DMS114 treated with DMSO at 0.1 percent for 48 hours (cell line): Measurements from ENCODE around the gene SCN8A.
A peak's percentile ranks its signal among the peaks of the same experiment; 100 is the strongest.
"Not testable (repeated sequence)": the region's sequence is repeated elsewhere in the genome, so short reads cannot be mapped to it uniquely, and the experiment has no call there.

Experiments used
- DNase-seq: peaks from one replicate; lab custom pipeline; 2025; ENCODE audit not compliant: unreplicated experiment; lab: John Stamatoyannopoulos, UW

The SCN8A gene

DNA sequence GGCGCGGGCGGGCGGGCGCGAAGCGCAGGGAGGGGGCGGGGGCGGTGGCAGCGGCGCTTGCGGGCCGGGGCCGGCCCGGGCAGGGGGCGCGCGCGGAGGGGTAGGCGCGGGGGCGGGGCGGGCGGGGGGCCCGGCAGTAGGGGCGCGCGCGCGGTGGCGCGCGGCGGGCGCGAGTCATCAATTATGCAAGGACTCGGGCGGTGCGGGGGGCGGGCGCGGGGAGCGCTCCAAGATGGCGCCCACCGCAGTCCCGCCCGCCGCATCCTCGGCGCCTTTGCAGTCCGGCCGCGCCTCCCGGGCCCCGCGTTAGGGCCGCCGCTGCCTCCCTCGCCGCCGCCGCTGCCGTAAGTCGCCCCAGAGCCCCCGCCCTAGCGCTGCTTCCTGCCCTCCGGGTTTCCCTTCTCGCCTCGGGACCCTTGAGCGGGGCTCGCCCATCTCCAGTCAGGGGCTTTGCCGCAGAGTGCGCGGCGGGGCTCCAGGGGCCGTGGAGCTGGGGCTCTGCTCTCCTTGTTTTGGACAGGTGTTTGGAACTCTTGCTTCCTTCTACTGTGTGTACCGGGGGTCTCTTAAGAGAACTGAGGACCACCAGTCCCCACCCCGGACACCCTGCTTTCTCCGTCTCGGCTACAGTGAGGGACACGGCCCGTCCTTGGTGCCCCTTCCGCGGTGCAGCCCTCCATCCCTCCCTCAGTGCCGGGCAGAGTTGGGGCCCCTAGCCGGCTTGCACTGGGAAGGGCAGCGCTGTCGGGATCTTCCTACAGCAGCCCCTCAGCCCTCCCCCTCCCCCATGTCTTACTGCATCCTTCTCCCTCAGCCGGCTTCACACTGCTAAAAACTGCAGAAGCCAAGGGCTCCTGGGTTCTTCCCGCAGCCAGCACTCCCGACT, at the start of gene SCN8A:
TSS of gene SCN8A (plus strand) at position 218 of the 886 bp plus-strand sequence. CDS start 71,585 bp downstream, outside the sequence.
- DNase-seq: peak; percentile 60

DNA sequence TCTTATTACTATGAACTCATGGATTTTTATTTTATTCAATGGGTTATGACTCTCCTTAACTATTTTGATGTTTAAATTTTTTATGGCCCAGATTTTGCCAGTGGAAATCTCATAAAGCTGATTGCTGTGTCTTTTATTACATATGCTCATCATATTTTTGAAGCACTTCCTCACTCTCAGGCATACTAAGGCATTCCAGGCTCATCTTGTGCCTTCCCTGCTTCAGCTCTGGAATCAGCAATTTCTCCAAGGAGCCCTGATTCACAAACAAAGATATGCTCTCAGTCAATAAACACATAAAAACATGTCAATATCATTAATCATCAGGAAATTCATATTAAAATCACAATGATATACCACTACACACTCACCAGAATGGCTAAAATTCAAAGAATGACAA, 44.9 kb upstream of the SCN8A start:
- no peak for DNase-seq

DNA sequence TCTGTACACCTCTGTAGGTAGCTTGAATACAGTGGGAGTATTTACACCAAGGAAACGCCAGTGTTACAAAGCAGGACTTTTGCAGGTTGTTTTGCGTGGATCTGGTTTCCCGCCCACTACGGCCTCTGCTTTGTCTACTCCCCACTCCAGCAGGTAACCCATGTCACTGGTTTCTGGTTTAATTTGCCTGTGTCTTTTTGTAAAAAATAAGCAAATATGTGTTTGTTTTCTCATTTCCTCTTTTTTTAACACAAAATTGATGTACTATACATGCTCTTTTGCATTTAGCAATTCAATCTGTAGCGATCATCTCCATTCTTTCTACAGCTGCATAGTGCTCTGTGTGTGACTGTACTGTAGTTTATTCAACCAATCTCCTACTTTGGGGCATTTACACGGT, 43.4 kb upstream of the SCN8A start:
- no peak for DNase-seq

DNA sequence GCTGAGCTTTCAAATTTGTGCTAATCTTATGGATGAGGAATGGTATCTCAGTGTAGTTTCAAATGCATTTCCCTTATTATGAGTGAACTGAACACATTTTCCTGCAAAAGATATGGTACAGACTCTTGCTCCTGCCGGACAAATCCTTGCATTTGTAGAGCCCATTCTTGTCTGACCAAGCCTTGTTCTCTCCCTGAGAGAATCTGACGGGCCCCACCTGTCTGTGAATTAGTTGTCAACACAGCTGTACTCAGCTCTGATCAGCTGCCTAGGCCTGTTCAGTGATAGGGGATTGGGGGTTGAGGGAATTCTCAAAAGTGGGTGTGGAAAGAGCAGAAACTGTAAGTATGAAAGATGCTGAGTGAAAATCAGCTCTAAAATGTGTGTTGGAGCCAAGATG, 42.8 kb upstream of the SCN8A start:
- DNase-seq: no peak

DNA sequence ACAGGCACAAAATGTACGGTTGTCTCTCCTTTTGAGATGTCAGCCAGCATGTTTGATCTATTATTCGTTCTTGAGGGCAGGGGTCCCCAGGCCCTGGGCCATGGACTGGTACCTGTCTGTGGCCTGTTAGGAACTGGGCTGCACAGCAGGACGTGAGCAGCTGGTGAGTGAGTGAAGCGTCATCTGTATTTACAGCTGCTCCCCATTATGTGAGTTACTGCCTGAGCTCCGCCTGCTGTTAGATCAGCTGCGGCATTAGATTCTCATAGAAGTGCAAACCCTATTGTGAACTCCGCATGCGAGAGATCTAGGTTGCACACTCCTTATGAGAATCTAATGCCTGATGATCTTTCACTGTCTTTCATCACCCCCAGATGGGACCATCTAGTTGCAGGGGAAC, 41.4 kb upstream of the SCN8A start:
- DNase-seq: no peak

DNA sequence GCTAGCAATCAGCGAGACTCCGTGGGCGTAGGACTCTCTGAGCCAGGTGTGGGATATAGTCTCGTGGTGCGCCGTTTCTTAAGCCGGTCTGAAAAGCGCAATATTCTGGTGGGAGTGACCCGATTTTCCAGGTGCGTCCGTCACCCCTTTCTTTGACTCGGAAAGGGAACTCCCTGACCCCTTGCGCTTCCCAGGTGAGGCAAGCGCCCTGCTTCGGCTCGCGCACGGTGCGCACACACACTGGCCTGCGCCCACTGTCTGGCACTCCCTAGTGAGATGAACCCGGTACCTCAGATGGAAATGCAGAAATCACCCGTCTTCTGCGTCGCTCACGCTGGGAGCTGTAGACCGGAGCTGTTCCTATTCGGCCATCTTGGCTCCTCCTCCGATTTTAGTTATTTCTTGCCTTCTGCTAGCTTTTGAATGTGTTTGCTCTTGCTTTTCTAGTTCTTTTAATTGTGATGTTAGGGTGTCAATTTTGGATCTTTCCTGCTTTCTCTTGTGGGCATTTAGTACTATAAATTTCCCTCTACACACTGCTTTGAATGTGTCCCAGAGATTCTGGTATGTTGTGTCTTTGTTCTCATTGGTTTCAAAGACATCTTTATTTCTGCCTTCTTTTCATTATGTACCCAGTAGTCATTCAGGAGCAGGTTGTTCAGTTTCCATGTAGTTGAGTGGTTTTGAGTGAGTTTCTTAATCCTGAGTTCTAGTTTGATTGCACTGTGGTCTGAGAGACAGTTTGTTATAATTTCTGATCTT, 22.6 kb upstream of the SCN8A start:
- DNase-seq: not testable (repeated sequence)

DNA sequence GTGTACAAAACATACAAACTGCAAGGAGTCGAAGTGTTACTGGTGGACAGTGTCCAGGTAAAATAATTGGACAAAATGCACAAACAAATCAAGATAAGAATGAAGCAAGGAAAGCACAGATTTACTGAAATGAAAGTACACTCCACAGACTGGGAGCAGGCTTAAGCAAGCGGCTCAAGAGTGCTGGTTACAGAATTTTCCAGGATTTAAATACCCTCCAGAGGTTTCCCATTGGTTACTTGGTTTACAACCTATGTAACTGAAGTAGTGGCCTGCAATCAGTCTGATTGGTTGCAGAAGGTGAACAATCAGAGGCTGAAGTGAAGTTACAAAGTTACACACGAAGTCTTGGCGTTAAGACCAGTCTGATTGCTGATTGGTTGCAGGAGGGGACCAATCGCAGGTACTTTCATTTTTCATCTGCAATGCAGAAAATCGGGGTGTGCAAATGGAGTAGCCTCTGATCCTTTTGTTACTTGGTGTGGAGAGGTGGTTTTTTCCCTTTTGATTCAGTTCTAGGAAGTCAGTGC, 11.6 kb upstream of the SCN8A start:
- no peak for DNase-seq

DNA sequence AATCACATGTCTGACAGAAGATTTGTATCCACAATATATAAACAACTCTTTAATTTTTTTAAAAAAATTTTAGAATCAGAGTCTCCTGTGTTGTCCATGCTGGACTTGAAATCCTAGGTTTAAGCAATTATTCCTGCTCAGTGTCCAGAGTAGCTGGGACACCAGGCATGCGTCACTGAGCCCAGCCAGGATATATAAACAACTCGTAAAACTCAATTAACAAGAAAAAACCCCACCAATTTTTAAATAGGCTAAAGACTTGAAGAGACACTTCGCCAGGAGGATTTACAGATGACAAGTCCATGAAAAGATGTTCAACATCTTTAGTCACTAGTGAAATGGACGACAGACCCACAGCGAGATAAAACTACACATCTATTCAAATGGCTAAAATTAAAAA, 2.0 kb upstream of the SCN8A start:
- no peak for DNase-seq

DNA sequence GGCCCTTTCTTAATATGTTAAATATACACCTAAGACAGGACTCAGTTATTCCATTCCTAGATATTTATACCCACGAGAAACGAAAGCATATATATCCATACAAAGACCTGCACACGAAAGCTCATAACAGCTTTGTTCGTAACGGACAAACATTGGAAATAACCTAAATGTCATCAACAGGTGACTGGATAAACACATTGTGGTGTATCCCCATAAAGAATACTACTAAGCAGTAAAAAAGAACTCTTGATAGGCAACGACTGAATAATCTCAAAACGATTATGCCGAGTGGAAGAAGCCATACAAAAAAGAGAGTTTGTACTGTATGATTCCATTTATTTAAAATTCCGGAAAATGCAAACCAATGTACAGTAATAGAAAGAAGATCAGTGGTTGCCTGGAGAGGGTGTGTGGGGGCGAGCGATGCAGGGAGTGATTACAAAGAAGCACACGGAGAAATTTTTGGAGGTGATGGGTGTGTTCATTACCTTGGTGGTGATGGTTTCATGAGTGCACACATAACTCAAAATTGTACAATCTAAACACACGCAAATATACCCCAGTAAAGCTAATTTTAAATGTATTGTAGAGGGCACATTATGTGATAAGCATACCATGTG, 1.4 kb upstream of the SCN8A start:
- no peak for DNase-seq

DNA sequence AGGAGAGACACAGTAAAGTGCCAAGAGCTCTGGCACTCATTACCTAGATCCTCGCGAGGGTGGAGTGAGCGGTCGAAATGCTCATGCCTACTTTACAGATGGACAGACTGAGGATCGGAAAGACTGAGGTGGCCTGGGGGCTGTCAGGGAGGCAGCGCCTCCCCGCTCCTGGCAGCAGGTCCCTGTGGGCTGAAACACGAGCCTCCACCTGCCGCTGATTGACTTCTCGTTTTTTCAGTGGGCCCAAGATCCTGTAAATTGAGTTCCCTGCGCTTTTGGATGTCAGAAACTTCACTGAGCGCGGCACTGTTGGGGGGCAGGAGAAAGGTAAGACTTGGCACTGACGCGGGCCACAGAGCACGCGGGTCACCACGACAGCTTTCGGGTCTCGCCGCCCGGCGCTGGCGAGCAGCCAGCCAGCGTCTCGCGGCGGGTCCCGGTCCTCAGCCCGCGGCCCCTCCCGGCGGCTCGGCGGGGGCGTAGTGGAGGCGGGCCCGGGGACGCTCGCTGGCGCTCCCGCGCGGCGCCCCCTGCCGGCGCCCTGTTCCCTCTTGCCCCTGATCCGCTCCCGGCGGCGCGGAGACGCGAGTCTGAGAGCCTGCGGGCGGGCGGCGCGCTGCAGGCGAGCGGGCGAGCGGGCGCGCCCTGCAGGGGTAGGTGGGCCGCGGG, 552 bp upstream of the SCN8A start:
- DNase-seq: peak; percentile 80

DNA sequence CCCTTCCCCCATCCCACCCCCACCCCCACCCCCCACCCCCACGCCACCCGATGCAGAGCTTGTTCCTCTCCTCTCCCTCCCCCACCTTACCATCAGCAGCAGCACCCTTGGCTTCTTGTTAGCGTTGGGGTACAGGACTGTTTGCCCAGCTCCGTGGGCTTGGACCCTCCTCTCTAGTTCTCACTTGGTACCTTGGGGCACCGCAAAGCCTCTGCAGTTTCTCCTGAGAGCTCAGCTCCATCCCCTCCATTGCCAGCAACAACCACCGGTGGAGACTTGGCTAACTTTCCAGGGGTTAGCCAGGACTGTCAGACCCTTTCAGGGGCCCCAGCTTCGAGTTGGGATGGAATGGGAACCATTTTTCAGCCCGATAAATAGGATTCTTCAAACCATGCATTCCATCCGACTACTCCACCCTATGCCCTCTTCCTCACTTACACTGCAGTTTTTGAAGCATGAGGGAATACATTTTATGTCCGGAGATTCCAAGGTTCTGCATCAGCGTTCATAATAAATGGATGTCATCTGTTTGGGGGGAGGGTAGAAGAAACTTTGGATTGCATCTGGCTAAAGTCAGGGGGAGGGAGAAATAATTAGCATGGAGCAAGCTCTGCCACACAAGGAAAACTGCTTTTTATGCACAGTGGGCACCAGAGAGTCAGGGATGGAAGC, 1.1 kb downstream of the SCN8A start:
- no peak for DNase-seq

DNA sequence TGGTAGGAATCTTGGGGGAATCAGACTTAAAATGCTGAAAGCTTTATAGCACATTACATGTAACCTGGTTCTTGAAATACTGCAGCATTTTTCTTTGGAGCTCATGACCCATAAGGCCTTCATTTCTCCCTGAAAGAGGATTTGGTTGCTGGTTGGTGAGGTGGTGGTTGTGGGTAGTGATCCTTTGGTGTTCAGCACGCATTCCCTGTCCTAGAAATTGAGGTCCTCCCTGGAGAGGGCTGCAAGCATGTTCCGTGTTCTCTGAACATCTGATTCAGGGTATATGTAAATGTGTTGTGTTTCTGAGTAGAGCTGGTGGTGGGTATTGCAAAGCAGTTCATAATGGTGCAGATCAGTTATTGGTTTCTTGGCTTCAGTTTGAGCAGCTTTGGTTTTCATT, 2.0 kb downstream of the SCN8A start:
- DNase-seq: no peak

DNA sequence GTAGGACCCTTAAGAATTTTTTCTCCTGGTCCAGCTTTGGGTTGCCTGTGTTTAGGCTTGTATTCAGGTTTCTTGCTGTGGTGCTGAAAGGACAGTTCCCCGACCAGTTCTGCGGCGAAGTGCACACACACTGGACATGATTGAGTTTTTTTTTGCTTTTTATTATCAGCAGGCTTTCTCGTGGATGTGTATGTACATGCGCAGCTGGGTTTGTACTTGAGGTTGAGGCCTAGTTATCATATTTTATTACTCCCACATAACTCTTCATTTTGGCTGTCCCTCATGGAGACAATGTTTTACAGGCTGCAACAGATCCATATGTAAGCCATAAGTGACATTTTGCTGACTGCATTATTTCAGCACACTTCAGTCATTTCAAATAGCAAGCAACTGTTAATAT, 2.5 kb downstream of the SCN8A start:
- no peak for DNase-seq

DNA sequence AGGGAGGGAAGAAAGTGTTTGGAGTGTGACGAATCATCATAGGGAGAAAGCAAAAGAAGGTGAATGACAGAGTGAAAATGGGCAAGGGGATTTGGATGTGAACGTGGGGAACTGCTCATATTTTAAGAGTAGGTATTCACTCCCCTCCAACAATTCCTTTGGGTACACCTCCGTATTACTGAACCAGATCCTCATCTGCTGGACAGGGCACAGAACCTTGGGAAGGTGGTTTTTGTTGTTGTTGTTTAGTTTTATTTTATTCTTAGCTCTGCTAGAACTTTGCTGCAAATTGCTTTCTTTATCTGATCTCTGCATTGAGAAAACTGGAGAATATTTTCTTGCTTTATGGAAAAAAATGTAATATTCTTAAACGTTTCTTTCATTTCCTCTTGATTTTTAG, 7.1 kb downstream of the SCN8A start:
- no peak for DNase-seq

DNA sequence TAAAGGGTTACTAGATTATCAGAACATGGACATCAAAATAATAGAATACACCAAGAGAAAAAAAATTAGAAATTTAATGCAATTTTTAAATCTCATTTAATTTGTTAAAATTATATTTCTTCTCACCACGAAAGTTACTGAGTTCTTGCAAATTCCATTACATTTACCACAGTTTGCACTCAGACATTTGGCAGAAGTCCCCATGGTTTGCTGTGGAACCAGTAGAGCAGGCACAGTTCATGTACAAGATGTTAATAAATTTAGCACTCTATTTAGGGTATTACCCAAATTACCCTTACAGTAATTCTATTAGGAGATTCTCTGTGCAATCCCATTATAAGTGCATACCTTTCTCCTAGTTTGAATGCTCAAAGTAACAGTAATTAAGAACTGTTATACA, 9.7 kb downstream of the SCN8A start:
- DNase-seq: no peak

DNA sequence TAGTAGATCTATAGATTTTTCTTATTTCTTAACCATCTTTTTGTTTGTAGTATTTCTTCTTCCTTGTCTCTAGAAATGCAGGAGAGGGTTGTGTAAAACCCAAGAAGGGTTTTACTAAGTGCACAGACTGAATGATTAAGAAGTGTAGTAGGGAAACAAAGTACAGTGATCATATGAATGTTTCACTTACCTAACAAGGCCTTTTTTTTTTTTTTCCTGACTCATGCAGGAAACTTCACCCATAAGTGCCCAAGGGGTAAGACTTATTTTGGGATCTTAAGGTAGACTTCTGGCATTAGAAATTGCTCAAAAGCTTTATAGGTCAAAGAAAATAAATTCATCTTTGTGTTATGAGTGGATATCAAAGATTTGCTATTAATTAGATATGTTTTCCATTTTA, 10.2 kb downstream of the SCN8A start:
- DNase-seq: no peak

DNA sequence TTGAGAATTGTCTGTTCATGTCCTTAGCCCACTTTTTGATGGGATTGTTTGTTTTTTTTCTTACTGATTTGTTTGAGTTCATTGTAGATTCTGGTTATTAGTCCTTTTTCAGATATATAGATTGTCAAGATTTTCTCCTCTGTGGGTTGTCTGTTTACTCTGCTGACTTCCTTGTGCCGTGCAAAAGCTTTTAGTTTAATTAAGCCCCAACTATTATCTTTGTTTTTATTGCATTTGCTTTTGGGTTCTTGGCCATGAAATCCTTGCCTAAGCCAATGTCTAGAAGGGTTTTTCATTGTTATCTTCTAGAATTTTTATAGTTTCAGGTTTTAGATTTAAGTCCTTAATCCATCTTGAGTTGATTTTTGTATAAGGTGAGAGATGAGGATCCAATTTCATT, 14.9 kb downstream of the SCN8A start:
- not testable (repeated sequence) for DNase-seq

DNA sequence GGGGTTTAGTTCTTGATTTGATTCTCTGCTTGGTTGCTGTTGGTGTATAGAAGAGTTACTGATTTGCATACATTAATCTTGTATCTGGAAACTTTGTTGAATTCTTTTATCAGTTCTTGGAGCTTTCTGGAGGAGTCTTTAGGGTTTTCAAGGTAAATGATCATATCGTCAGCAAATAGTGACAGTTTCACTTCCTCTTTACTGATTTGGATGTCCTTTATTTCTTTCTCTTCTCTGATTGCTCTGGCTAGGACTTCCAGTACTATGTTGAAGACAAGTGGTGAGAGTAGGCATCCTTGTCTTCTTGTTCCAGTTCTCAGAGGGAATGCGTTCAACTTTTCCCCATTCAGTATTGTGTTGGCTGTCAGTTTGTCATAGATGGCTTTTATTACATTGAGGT, 16.2 kb downstream of the SCN8A start:
- DNase-seq: not testable (repeated sequence)

DNA sequence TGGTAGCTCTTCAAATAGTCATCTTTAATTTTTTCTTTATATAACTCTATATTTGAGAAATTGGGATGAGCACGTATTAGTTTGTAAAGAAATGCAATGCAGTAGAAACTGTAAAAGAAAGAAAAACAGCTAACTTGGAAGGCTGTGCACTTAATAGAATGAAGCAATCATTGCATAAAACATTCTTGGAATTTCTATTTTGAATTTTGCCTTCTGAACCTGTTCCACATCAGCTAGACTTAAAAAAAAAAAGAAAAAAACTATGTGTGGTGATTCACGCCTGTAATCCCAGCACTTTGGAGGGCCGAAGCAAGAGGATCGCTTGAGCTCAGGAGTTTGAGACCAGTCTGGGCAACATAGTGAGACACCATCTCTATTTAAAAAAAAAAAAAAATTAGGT, 29.4 kb downstream of the SCN8A start:
- no peak for DNase-seq

DNA sequence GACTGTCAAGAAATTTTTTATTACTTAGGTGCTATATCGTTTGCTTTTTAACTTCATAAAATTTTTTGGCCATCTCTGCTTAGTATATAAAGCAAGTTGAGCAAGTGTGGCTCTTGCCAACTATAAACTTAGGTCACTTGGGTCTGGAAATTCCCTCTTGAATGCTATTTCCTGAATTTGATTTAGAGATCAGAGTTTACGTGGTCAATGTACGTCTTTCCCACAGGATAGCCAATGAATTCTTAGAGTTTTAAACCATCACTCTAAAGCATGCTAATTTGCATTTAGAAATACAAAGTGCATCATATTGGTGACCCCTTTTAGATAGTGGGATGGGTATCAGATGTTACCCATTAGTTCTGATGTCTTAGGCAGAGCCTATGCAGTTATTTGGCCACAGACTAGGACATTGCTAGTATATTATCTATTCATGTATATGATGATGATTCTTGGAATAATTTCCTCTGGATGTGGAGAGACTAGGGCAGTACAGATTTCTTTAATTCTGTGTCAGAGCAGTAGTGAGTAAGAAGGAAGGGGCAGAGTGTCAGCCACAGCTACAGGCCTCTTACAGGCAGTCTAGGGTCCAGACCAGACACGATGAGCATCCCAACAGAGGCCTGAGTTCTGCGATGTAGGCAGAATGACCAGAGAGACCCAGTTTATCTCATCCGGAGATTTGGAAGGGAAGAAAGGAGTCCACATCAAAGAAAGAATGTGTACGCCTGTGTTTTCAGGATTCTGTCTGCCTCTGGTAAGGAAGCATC, 30.3 kb downstream of the SCN8A start:
- no peak for DNase-seq
